GM12864 (cell line): Measurements from ENCODE around the gene TAX1BP3.

Experiments
- DNase-seq: peaks from one replicate; pipeline ENCODE4 v3.0.0-alpha.2; 2011; ENCODE audit warnings: low read depth
- H3K4me3 ChIP-seq: 2 replicates; pipeline ENCODE4 v1.5.1; 2011; ENCODE audit warnings: mild to moderate bottlenecking, low read depth, low read length, control low read depth
- TF ChIP-seq, protein P1 (sequence below): IDR thresholded peaks from 2 replicates; pipeline ENCODE4 v1.5.1; 2011; ENCODE audit warnings: low read depth, mild to moderate bottlenecking, moderate library complexity, low read length, control low read depth, inconsistent platforms; ENCODE audit errors: missing control alignments

The TAX1BP3 gene

DNA sequence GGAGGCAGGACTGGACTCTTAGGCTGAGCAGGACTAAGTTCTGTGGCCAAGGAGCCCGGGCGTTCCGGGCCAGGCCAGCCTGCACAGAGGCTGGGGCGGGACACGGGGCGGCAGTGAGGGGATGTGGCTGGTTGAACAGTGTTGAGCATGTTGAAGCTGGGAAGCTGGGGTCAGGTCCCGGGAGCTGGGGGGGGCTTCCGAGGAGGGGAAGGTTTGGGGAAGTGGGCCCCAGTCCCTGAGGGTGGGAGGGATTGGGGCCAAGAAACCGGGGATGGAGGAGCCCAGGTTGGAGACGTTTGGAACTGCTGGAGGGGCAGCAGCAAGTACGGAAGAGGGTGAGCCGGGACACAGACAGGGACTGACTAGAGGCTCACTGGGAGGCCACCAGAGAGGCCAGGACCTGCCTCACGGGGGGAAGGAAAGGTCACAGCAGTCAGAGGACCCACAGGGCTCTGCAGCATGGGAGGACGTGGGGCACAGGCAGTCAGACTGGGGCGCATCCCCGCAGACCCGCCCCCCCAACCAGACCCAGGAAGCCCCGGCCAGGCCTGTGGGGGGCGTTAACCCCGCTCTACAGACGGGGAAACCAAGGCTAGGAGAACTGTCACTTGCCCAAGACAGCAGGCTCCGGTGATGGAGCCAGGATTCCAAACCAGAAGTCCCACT lies 9.5 kb downstream of the TAX1BP3 start:
- no peak overlapping the region for H3K4me3 ChIP-seq
- DNase-seq, result no peak
- TF ChIP-seq, protein P1, sequence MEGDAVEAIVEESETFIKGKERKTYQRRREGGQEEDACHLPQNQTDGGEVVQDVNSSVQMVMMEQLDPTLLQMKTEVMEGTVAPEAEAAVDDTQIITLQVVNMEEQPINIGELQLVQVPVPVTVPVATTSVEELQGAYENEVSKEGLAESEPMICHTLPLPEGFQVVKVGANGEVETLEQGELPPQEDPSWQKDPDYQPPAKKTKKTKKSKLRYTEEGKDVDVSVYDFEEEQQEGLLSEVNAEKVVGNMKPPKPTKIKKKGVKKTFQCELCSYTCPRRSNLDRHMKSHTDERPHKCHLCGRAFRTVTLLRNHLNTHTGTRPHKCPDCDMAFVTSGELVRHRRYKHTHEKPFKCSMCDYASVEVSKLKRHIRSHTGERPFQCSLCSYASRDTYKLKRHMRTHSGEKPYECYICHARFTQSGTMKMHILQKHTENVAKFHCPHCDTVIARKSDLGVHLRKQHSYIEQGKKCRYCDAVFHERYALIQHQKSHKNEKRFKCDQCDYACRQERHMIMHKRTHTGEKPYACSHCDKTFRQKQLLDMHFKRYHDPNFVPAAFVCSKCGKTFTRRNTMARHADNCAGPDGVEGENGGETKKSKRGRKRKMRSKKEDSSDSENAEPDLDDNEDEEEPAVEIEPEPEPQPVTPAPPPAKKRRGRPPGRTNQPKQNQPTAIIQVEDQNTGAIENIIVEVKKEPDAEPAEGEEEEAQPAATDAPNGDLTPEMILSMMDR, result no peak

DNA sequence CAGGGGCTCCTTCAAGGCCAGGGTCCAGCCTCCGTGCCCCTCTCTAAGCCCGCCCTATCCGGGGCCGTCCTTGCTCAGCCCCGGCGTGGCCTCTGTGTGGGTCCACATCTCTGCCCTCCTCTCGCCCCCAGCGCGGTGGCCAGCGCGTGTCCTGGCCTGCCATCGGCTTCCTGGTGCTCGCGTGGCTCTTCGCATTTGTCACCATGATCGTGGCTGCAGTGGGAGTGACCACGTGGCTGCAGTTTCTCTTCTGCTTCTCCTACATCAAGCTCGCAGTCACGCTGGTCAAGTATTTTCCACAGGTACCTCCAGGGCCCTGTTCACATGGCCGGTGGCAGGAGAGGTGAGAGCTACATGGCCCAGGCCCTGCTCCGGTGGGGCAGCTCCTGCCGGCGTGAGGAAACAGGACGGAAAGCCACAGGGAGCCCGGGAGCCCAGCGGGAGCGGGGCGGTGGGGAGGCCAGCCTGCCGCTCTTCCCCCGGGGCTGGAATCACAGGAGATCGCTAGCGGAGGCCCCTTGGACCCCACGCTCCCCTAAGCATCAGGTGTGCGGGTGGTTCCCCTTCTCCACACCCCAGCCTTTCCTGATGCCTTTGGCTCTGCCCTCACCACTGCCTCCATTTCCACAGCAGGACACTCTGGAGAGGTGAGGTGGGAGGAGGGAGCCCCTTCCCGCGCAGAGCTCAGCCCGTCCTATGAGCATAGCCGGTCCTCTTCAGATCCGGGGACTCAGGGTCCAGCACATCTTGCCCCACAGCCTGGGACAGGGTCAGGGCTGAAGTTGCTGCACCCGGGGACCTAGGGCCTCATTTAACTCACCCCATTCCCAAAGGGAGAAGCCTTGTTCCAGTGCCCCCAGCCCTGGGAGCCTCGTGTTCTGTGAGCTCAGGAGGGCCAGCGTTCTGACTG lies 10.2 kb downstream of the TAX1BP3 start:
- H3K4me3 ChIP-seq, result no peak overlapping the region
- DNase-seq, result no peak
- TF ChIP-seq, protein P1, result no peak

DNA sequence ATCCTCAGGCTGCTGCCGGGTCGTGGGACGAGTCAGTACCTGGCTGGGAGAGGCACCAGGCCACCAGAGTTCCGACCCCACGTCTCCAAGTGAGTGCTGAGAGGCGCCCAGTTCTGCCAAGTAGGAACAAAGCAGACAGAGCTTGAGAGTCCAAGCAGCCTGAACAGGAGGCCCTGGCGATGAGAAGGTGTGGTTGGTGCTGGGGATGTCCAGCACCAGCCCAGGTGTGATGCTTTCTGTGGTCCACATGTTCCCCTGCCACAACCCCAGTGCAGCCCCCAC lies 10.8 kb downstream of the TAX1BP3 start:
- no peak for DNase-seq
- TF ChIP-seq, protein P1, result no peak
- H3K4me3 ChIP-seq, result no peak overlapping the region

DNA sequence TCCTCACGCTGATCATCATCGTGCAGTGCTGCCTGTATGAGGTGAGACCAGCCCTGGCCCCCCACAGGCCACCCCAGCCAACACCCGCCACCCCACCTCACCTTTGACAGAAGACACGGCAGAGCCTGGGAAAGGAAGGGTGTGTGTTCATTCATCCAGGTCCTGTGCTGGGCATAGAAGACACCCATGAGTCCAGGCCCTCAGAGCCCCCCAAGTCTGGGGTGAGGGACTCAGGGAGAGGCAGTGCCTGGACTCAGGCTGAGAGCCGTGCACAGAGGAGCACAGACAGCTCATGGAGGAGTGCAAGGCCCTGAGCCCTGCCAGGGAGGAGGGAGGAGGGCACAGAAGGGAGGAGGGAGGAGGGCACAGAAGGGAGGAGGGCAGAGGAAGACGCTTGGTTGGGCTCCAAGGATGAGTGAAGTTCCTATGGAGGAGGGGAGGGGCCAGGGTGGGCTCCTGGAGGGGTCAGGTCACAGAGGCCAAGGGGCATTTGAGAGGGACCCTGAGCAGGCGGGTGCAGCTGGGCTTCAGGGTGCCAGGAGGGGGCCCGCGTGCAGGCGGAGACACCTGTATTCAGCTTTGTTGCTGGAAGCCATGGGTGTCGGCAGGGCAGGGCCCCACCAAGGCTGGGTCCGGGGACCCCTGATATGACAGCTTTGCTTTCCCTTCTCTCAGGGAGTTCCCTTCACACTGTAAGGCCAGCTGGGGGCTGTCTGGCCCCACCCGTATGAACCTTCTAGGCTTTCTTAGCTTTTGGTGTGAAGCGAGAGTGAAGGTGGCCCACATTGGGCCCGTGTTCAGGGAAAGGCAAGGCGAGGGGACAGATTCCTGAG lies 11.4 kb downstream of the TAX1BP3 start:
- TF ChIP-seq, protein P1, result no peak
- DNase-seq, result no peak

DNA sequence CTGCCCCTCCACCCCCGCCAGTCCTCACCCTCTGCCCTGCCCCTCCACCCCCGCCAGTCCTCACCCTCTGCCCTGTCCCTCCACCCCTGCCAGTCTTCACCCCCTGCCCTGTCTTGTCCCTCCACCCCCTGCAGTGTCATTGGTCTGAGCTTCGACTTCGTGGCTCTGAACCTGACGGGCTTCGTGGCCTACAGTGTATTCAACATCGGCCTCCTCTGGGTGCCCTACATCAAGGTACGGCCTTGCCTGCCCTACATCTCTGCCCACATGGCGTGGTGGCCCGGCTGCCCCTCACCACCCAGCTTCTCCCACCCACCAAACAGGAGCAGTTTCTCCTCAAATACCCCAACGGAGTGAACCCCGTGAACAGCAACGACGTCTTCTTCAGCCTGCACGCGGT lies 12.0 kb downstream of the TAX1BP3 start:
- no peak for DNase-seq
- H3K4me3 ChIP-seq, result no peak overlapping the region
- TF ChIP-seq, protein P1, result no peak

More for the DNA sequence above, 11.4 kb downstream of the TAX1BP3 start:
- no peak overlapping the region for H3K4me3 ChIP-seq

DNA sequence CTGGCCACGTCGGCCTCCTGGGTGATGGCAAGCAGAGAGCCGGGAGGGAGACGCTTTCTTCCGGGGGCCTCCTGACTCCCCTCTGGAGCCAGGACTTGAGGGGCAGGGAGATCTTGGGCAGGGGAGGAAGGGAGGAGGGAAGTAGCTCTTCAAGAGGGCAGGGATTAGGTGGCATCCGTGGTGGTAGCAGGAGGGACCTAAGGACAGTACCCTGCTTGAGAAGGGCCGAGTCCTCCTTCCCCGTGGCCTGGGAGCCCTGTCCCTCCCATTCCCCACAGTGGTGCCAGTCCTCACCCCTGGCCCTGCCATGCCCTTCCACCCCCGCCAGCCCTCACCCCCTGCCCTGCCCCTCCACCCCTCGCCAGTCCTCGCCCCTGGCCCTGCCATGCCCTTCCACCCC lies 12.6 kb downstream of the TAX1BP3 start:
- H3K4me3 ChIP-seq, result no peak overlapping the region
- no peak for DNase-seq
- TF ChIP-seq, protein P1, result no peak
